PFSK-1 (cell line): ENCODE results near the gene ATP6AP1. TPM values are rescaled to one million over a fixed set of nuclear protein-coding genes. Genes with fewer than 3 reads are reported as not detected.

Experiments used
- FOXP2 ChIP-seq: optimal IDR thresholded peaks from 2 replicates; pipeline ENCODE3; 2011; ENCODE audit warnings: borderline replicate concordance, control low read depth, inconsistent platforms; ENCODE audit not compliant: insufficient read depth; ENCODE audit errors: extremely low read length, extremely low read depth
- POLR2AphosphoS5 ChIP-seq: IDR thresholded peaks from 2 replicates; pipeline ENCODE4 v1.6.1; 2012; ENCODE audit warnings: low read depth, mild to moderate bottlenecking, control low read depth, low read length, moderate library complexity
- SIN3A ChIP-seq: IDR thresholded peaks from 2 replicates; pipeline ENCODE4 v1.6.1; 2012; ENCODE audit warnings: mild to moderate bottlenecking, low read length, moderate library complexity, borderline replicate concordance; ENCODE audit not compliant: insufficient read depth
- TAF1 ChIP-seq: IDR thresholded peaks from 2 replicates; pipeline ENCODE4 v1.6.1; 2012; ENCODE audit warnings: low read length, control low read depth, borderline replicate concordance; ENCODE audit not compliant: insufficient read depth
- polyA plus RNA-seq: library from polyadenylated mRNA; unstranded; fragments of >200 nt; gene quantifications from one replicate; pipeline ENCODE4 v1.2.1, GENCODE V29; 2012; ENCODE audit warnings: low read depth, missing spikeins; ENCODE audit not compliant: insufficient read length
- TF ChIP-seq, protein P1 (sequence below), 2 experiments: IDR thresholded peaks; 2 replicates each; pipeline versions ENCODE4 v1.6.1 to v1.8.0; 2011 to 2012; ENCODE audit warnings: low read depth in 2 of 2, low read length in 2 of 2, control low read depth in 1 of 2, inconsistent platforms in 1 of 2, mild to moderate bottlenecking in 1 of 2, moderate library complexity in 1 of 2; ENCODE audit not compliant: insufficient read depth in 1 of 2

The ATP6AP1 gene
- 168 TPM for polyA plus RNA-seq

GRCh38 chrX:154428176-154429171 is at the start of gene ATP6AP1:
TSS of gene ATP6AP1 (plus strand) at chrX:154428677. CDS start at chrX:154428693, 16 bp downstream.
- peak; percentile 51 for TF ChIP-seq POLR2AphosphoS5
- TF ChIP-seq TAF1: no peak
- TF ChIP-seq FOXP2: no peak
- no peak for TF ChIP-seq SIN3A

- no peak for TF ChIP-seq SIN3A
- TF ChIP-seq, protein P1, sequence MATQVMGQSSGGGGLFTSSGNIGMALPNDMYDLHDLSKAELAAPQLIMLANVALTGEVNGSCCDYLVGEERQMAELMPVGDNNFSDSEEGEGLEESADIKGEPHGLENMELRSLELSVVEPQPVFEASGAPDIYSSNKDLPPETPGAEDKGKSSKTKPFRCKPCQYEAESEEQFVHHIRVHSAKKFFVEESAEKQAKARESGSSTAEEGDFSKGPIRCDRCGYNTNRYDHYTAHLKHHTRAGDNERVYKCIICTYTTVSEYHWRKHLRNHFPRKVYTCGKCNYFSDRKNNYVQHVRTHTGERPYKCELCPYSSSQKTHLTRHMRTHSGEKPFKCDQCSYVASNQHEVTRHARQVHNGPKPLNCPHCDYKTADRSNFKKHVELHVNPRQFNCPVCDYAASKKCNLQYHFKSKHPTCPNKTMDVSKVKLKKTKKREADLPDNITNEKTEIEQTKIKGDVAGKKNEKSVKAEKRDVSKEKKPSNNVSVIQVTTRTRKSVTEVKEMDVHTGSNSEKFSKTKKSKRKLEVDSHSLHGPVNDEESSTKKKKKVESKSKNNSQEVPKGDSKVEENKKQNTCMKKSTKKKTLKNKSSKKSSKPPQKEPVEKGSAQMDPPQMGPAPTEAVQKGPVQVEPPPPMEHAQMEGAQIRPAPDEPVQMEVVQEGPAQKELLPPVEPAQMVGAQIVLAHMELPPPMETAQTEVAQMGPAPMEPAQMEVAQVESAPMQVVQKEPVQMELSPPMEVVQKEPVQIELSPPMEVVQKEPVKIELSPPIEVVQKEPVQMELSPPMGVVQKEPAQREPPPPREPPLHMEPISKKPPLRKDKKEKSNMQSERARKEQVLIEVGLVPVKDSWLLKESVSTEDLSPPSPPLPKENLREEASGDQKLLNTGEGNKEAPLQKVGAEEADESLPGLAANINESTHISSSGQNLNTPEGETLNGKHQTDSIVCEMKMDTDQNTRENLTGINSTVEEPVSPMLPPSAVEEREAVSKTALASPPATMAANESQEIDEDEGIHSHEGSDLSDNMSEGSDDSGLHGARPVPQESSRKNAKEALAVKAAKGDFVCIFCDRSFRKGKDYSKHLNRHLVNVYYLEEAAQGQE (IDR thresholded peaks at IDR 0.05; ENCODE audit: insufficient read depth in 1 of 2, low read depth in 2 of 2, low read length in 2 of 2): 0 out of 4 replicates have a peak, but pooled peaks of 1 of the 2 experiments have one; percentile 6
- no peak for TF ChIP-seq FOXP2
- TF ChIP-seq POLR2AphosphoS5: peak; percentile 67; the same call in 1 of the 2 replicates
Observed at GRCh38 chrX:154378799-154379568, 49.5 kb upstream of the ATP6AP1 start, which contains the start of gene EMD. TSS of gene EMD (plus strand) at chrX:154379295. CDS start at chrX:154379485, 190 bp downstream.

- TF ChIP-seq TAF1 (no peak), SIN3A (no peak), POLR2AphosphoS5 (no peak)
- TF ChIP-seq, protein P1 (IDR thresholded peaks at IDR 0.05; ENCODE audit: insufficient read depth in 1 of 2, low read depth in 2 of 2, low read length in 2 of 2): no peak
Observed at GRCh38 chrX:154379569-154379951, 48.9 kb upstream of the ATP6AP1 start.

- TF ChIP-seq TAF1 (no peak), SIN3A (no peak), POLR2AphosphoS5 (no peak), FOXP2 (no peak)
- TF ChIP-seq, protein P1 (IDR thresholded peaks at IDR 0.05; ENCODE audit: insufficient read depth in 1 of 2, low read depth in 2 of 2, low read length in 2 of 2): no peak
Observed at GRCh38 chrX:154380153-154380552, 48.3 kb upstream of the ATP6AP1 start.

DNA sequence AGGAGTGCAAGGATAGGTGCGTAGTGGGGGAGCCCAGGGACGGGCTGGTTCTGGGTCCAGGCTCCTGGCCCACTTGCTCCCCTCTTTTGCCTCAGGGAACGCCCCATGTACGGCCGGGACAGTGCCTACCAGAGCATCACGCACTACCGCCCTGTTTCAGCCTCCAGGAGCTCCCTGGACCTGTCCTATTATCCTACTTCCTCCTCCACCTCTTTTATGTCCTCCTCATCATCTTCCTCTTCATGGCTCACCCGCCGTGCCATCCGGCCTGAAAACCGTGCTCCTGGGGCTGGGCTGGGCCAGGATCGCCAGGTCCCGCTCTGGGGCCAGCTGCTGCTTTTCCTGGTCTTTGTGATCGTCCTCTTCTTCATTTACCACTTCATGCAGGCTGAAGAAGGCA is 47.7 kb upstream of the ATP6AP1 start:
- no peak for TF ChIP-seq TAF1
- no peak for TF ChIP-seq SIN3A
- no peak for TF ChIP-seq FOXP2
- TF ChIP-seq POLR2AphosphoS5: no peak
- TF ChIP-seq, protein P1 (IDR thresholded peaks at IDR 0.05; ENCODE audit: insufficient read depth in 1 of 2, low read depth in 2 of 2, low read length in 2 of 2): no peak
